ENCODE data around the gene HYOU1. TPM values are rescaled to one million over a fixed set of nuclear protein-coding genes. Genes with fewer than 3 reads are reported as not detected.

The HYOU1 gene
- total RNA-seq, 5 donors from 2014 or later (not counting 1 experiment from before 2014, with no cell fraction given): 91.2 to 113 (median 112) TPM

DNA sequence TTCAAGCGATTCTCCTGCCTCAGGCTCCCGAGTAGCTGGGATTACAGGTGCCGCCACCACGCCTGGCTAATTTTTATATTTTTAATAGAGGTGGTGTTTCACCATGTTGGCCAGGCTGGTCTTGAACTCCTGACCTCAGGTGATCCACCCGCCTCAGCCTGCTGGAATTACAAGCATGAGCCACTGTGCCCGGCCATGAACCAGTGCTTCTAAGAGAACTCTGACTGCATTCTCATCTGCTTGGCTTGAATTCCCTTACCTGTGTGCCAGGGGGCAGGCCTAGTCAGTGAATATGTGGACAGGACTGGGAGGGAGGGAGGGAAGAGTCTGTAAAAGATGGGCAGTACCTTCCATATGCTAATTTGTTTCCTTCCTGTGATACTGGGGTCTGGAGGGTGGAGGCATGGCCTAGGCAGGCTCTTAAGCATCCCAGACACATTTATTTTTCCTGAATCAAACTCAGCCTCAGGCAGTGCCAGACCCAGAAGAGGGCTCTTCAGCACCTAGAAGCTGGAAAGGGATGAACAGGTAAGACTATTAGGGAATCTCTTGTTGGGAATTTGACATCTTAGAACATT, 45.4 kb downstream of the HYOU1 start:
- ATAC-seq (replicated peaks in 1 of 4): peak in 1 of 4 experiments; percentile 9
- whole genome bisulfite sequencing (ENCODE audit: insufficient coverage): 98% methylated on average over 6 of the region's 6 CpGs

DNA sequence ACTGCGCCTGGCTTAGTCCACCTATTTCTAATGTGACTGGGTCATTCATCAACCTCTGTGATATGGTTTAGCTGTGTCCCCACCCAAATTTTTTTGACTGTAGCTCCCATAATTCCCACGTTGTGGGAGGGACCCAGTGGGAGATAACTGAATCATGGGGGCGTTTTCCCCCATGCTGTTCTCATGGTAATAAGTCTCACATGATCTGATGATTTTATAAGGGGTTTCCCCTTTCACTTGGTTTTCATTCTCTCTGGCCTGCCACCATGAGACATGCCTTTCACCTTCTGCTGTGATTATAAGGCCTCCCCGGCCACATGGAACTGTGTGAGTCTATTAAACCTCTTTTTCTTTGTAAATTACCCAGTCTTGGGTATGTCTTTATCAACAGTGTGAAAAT, 50.3 kb downstream of the HYOU1 start:
- DNase-seq (no peak), ATAC-seq (replicated peaks in 1 of 4) (no peak)
- Mint-ChIP-seq H3K4me3 (no peak overlapping the region), H3K36me3 (peaks cover 34% of the 10 kb centered on the region), H3K27me3 (no peaks in the 10 kb centered on the region), H3K4me1 (peaks cover 0 to 6% (median 6%) of the 10 kb centered on the region in 3 donors), H3K9me3 (no peaks in the 10 kb centered on the region), H3K27ac (no peak overlapping the region)
- no peaks in the 10 kb centered on the region for H3K9me3 ChIP-seq
- no peaks in the 10 kb centered on the region for H3K27me3 ChIP-seq (replicated peaks in 1 of 2; ENCODE audit: control insufficient read depth in 2 of 2, extremely low read depth in 1 of 2, insufficient read depth in 2 of 2, low read length in 1 of 2)
- ChIA-PET CTCF (interaction anchor here (0.7 to 0.9 kb wide), 3 partner anchors 11 to 745 kb away, joined by 3 to 5 read pairs (median 4); no protein-coding TSS in a partner anchor), POLR2A (interaction anchor here in 1 of 2 donors (0.5 kb wide), 1 partner anchor 218 kb away, joined by 4 read pairs; no protein-coding TSS in a partner anchor)
- 100% methylated on average over 1 of the region's 4 CpGs for WGBS (ENCODE audit: insufficient coverage)
- H3K4me1 ChIP-seq (ENCODE audit: control insufficient read depth in 1 of 2, extremely low read depth in 1 of 2, insufficient read depth in 2 of 2, low read length in 2 of 2): no peaks in the 10 kb centered on the region
- no peak overlapping the region for H3K4me3 ChIP-seq (ENCODE audit: control insufficient read depth in 1 of 2, extremely low read depth in 1 of 2, low read length in 1 of 2)
- H3K36me3 ChIP-seq (ENCODE audit: control insufficient read depth in 2 of 2, extremely low read depth in 1 of 2, insufficient read depth in 1 of 2, low read length in 1 of 2): peaks cover 11 to 72% of the 10 kb centered on the region in 2 donors
- no peak overlapping the region for H3K27ac ChIP-seq (ENCODE audit: low read length)

More for the DNA sequence above, 45.4 kb downstream of the HYOU1 start:
- Mint-ChIP-seq H3K27ac (no peak overlapping the region), H3K36me3 (peaks cover 54% of the 10 kb centered on the region), H3K4me1 (peaks cover 16 to 24% (median 17%) of the 10 kb centered on the region in 3 donors), H3K4me3 (no peak overlapping the region), H3K27me3 (no peaks in the 10 kb centered on the region), H3K9me3 (no peaks in the 10 kb centered on the region)
- ChIA-PET CTCF (interaction anchor here (0.5 kb wide), 2 partner anchors 11 to 22 kb away, joined by 3 to 5 read pairs; no protein-coding TSS in a partner anchor), POLR2A (no interaction called here)
- Histone ChIP-seq H3K36me3 (ENCODE audit: control insufficient read depth in 2 of 2, extremely low read depth in 1 of 2, insufficient read depth in 1 of 2, low read length in 1 of 2) (peaks cover 5 to 85% of the 10 kb centered on the region in 2 donors), H3K4me1 (ENCODE audit: control insufficient read depth in 1 of 2, extremely low read depth in 1 of 2, insufficient read depth in 2 of 2, low read length in 2 of 2) (peaks cover 0 to 9% of the 10 kb centered on the region in 2 experiments), H3K27ac (ENCODE audit: low read length) (no peak overlapping the region), H3K27me3 (replicated peaks in 1 of 2; ENCODE audit: control insufficient read depth in 2 of 2, extremely low read depth in 1 of 2, insufficient read depth in 2 of 2, low read length in 1 of 2) (no peaks in the 10 kb centered on the region), H3K9me3 (no peaks in the 10 kb centered on the region), H3K4me3 (ENCODE audit: control insufficient read depth in 1 of 2, extremely low read depth in 1 of 2, low read length in 1 of 2) (no peak overlapping the region)
- DNase-seq: no peak

- H3K36me3 Mint-ChIP-seq: peaks cover 18% of the 10 kb centered on the region
- no peaks in the 10 kb centered on the region for H3K9me3 Mint-ChIP-seq
- Histone ChIP-seq H3K9me3 (no peaks in the 10 kb centered on the region), H3K4me1 (ENCODE audit: control insufficient read depth in 1 of 2, extremely low read depth in 1 of 2, insufficient read depth in 2 of 2, low read length in 2 of 2) (peaks cover 14 to 31% of the 10 kb centered on the region in 2 experiments), H3K27me3 (replicated peaks in 1 of 2; ENCODE audit: control insufficient read depth in 2 of 2, extremely low read depth in 1 of 2, insufficient read depth in 2 of 2, low read length in 1 of 2) (no peaks in the 10 kb centered on the region), H3K4me3 (ENCODE audit: control insufficient read depth in 1 of 2, extremely low read depth in 1 of 2, low read length in 1 of 2) (no peak overlapping the region), H3K36me3 (ENCODE audit: control insufficient read depth in 2 of 2, extremely low read depth in 1 of 2, insufficient read depth in 1 of 2, low read length in 1 of 2) (peaks cover 9 to 48% of the 10 kb centered on the region in 2 donors), H3K27ac (ENCODE audit: low read length) (no peak overlapping the region)
- H3K27me3 Mint-ChIP-seq: no peaks in the 10 kb centered on the region
- ChIA-PET POLR2A (no interaction called here), CTCF (interaction anchor here (0.6 to 1.6 kb wide), 2 partner anchors 14 to 44 kb away, joined by 3 to 9 read pairs; no protein-coding TSS in a partner anchor)
- no peak overlapping the region for H3K27ac Mint-ChIP-seq
- DNase-seq: no peak
- peaks cover 38 to 44% (median 44%) of the 10 kb centered on the region in 3 donors for H3K4me1 Mint-ChIP-seq
- H3K4me3 Mint-ChIP-seq: peak overlapping the region in 1 of 3 donors; percentile 37
- ATAC-seq (replicated peaks in 1 of 4): no peak
- no CpG with 5 or more reads among the region's 1 CpG for WGBS (ENCODE audit: insufficient coverage)
These were observed 56.1 kb downstream of the HYOU1 start for GRCh38 chr11:119000906-119001305.

DNA sequence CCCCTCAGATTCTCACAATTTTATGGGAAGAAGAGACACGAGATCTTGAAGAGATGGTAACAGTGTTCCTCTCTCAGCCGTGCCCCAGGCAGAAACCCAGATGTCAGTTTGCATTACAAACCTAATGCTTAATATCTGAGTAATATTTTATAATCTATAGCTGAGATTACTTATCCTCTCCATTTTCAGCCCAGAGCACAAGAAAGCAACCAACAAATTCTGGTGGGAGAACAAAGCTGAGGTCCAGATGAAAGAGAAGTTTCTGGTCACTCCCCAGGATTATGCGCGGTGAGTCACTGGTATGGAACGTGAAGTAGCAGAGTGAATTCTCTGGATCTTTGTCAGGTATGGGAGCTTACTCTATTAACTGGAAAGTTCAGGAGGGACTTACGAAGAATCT, 58.2 kb downstream of the HYOU1 start:
- H3K4me1 Mint-ChIP-seq: peaks cover 38 to 44% (median 44%) of the 10 kb centered on the region in 3 donors
- peaks cover 14 to 34% of the 10 kb centered on the region in 2 experiments for H3K4me1 ChIP-seq (ENCODE audit: control insufficient read depth in 1 of 2, extremely low read depth in 1 of 2, insufficient read depth in 2 of 2, low read length in 2 of 2)
- no peaks in the 10 kb centered on the region for H3K27me3 Mint-ChIP-seq
- CTCF ChIA-PET: interaction anchor here in 1 of 2 donors (0.5 kb wide), 1 partner anchor 24 kb away, joined by 6 read pairs; no protein-coding TSS in a partner anchor
- peak overlapping the region; percentile 90 for H3K27ac Mint-ChIP-seq
- peak overlapping the region; percentile 92 to 98 (median 97) for H3K4me3 Mint-ChIP-seq
- ATAC-seq (replicated peaks in 1 of 4): no peak
- POLR2A ChIA-PET: interaction anchor here (0.5 to 0.7 kb wide), 4 partner anchors 10 to 19 kb away, joined by 3 to 16 read pairs (median 5); no protein-coding TSS in a partner anchor
- H3K27me3 ChIP-seq (replicated peaks in 1 of 2; ENCODE audit: control insufficient read depth in 2 of 2, extremely low read depth in 1 of 2, insufficient read depth in 2 of 2, low read length in 1 of 2): no peaks in the 10 kb centered on the region
- peak overlapping the region; percentile 85 to 89 for H3K4me3 ChIP-seq (ENCODE audit: control insufficient read depth in 1 of 2, extremely low read depth in 1 of 2, low read length in 1 of 2)
- no peaks in the 10 kb centered on the region for H3K9me3 Mint-ChIP-seq
- H3K27ac ChIP-seq (ENCODE audit: low read length): peak overlapping the region; percentile 78
- peaks cover 18% of the 10 kb centered on the region for H3K36me3 Mint-ChIP-seq
- H3K9me3 ChIP-seq: no peaks in the 10 kb centered on the region
- DNase-seq: no peak
- 81% methylated on average over 3 of the region's 6 CpGs for WGBS (ENCODE audit: insufficient coverage)
- H3K36me3 ChIP-seq (ENCODE audit: control insufficient read depth in 2 of 2, extremely low read depth in 1 of 2, insufficient read depth in 1 of 2, low read length in 1 of 2): peaks cover 9 to 36% of the 10 kb centered on the region in 2 donors

DNA sequence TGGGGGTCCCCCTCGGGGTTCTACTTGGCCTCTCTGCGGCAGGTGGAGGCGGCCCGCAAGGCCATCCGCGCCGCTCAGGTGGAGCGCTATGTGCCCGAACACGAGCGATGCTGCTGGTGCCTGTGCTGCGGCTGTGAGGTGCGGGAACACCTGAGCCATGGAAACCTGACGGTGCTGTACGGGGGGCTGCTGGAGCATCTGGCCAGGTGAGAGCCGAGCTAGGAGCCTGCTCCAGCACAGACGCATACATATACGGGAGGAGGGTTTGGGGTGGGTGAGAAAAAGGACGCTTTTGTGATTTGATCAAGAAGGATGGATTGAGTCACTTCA, 58.7 kb downstream of the HYOU1 start:
- Mint-ChIP-seq H3K4me3 (peak overlapping the region; percentile 92 to 98 (median 97)), H3K9me3 (no peaks in the 10 kb centered on the region), H3K27me3 (no peaks in the 10 kb centered on the region), H3K36me3 (peaks cover 18% of the 10 kb centered on the region), H3K4me1 (peaks cover 38 to 44% (median 44%) of the 10 kb centered on the region in 3 donors), H3K27ac (peak overlapping the region; percentile 90)
- Histone ChIP-seq H3K4me1 (ENCODE audit: control insufficient read depth in 1 of 2, extremely low read depth in 1 of 2, insufficient read depth in 2 of 2, low read length in 2 of 2) (peaks cover 14 to 34% of the 10 kb centered on the region in 2 experiments), H3K9me3 (no peaks in the 10 kb centered on the region), H3K27me3 (replicated peaks in 1 of 2; ENCODE audit: control insufficient read depth in 2 of 2, extremely low read depth in 1 of 2, insufficient read depth in 2 of 2, low read length in 1 of 2) (no peaks in the 10 kb centered on the region), H3K27ac (ENCODE audit: low read length) (peak overlapping the region; percentile 78), H3K36me3 (ENCODE audit: control insufficient read depth in 2 of 2, extremely low read depth in 1 of 2, insufficient read depth in 1 of 2, low read length in 1 of 2) (peaks cover 9 to 33% of the 10 kb centered on the region in 2 donors), H3K4me3 (ENCODE audit: control insufficient read depth in 1 of 2, extremely low read depth in 1 of 2, low read length in 1 of 2) (peak overlapping the region; percentile 85 to 89)
- ATAC-seq (replicated peaks in 1 of 4) (peak; percentile 19 to 28 (median 20)), DNase-seq (no peak)
- 1% methylated on average over 18 of the region's 19 CpGs for WGBS (ENCODE audit: insufficient coverage)
- ChIA-PET CTCF (interaction anchor here in 1 of 2 donors (1.3 to 1.4 kb wide), 2 partner anchors 21 to 69 kb away, joined by 3 to 8 read pairs; partner anchors contain the start of genes TRAPPC4 and VPS11), POLR2A (interaction anchor here in 1 of 2 donors (0.5 to 1.3 kb wide), 2 partner anchors 9 to 20 kb away, joined by 4 to 7 read pairs; partner anchors contain the start of genes RPS25 and TRAPPC4)

- H3K4me3 ChIP-seq (ENCODE audit: control insufficient read depth in 1 of 2, extremely low read depth in 1 of 2, low read length in 1 of 2): peak within 1 kb of the TSS; percentile 85 to 89
- H3K27ac ChIP-seq (ENCODE audit: low read length): peak within 1 kb of the TSS; percentile 78
- H3K9me3 ChIP-seq: no peaks in the 10 kb centered on the region
- Mint-ChIP-seq H3K4me3 (peak within 1 kb of the TSS; percentile 92 to 98 (median 97)), H3K9me3 (no peaks in the 10 kb centered on the region), H3K36me3 (peaks cover 13% of the 10 kb centered on the region), H3K27me3 (no peaks in the 10 kb centered on the region), H3K4me1 (peaks cover 38 to 41% (median 41%) of the 10 kb centered on the region in 3 donors), H3K27ac (peak within 1 kb of the TSS; percentile 90)
- DNase-seq: peak; percentile 88 to 97 (median 93)
- H3K4me1 ChIP-seq (ENCODE audit: control insufficient read depth in 1 of 2, extremely low read depth in 1 of 2, insufficient read depth in 2 of 2, low read length in 2 of 2): peaks cover 14 to 34% of the 10 kb centered on the region in 2 experiments
- WGBS (ENCODE audit: insufficient coverage): under 1% methylated on average over 44 of the region's 54 CpGs
- peak; percentile 95 to 98 (median 96) for ATAC-seq (replicated peaks in 1 of 4)
- ChIA-PET CTCF (interaction anchor here in 1 of 2 donors (1.0 to 1.4 kb wide), 4 partner anchors 18 to 208 kb away, joined by 3 to 8 read pairs (median 4); partner anchors contain the start of genes CBL, TRAPPC4 and VPS11), POLR2A (interaction anchor here (0.6 to 1.3 kb wide), 5 partner anchors 17 to 208 kb away, joined by 3 to 11 read pairs (median 4); partner anchors contain the start of genes CBL (in 1 of the 2), RPS25 (in 1 of the 2) and TRAPPC4 (in 1 of the 2))
- H3K36me3 ChIP-seq (ENCODE audit: control insufficient read depth in 2 of 2, extremely low read depth in 1 of 2, insufficient read depth in 1 of 2, low read length in 1 of 2): peaks cover 9 to 28% of the 10 kb centered on the region in 2 donors
- no peaks in the 10 kb centered on the region for H3K27me3 ChIP-seq (replicated peaks in 1 of 2; ENCODE audit: control insufficient read depth in 2 of 2, extremely low read depth in 1 of 2, insufficient read depth in 2 of 2, low read length in 1 of 2)
These were observed 59.2 kb downstream of the HYOU1 start, which contains the start of gene CENATAC for GRCh38 chr11:118997627-118998387. Gene CENATAC, plus strand, starts transcription at chr11:118998138. Its CDS starts 60 bp downstream, at chr11:118998198.
